ENCODE results near the gene NT5C. TPM values are rescaled to one million over a fixed set of nuclear protein-coding genes. Genes with fewer than 3 reads are reported as not detected.
"Not testable (repeated sequence)": the region's sequence is repeated elsewhere in the genome, so short reads cannot be mapped to it uniquely, and the experiment has no call there.

The NT5C gene
- 10 to 100 TPM; 77.6 to 86.6 TPM for total RNA-seq
- long read RNA-seq, transcript NT5C-214 (2 exons, 503 nt), result minor isoform, 5 of 77 reads
- long read RNA-seq, transcript NT5C-210 (4 exons, 860 nt), result minor isoform, 5 of 77 reads
- long read RNA-seq, transcript NT5C-201 (5 exons, 954 nt), result major isoform, 40 of 77 reads
- long read RNA-seq, transcript NT5C-212 (4 exons, 921 nt), result minor isoform, 7 of 77 reads
- long read RNA-seq, partial matches to known transcripts, result 2 of 77 reads
- long read RNA-seq, other reads (novel, unspliced or antisense), result 12 of 77 reads

DNA sequence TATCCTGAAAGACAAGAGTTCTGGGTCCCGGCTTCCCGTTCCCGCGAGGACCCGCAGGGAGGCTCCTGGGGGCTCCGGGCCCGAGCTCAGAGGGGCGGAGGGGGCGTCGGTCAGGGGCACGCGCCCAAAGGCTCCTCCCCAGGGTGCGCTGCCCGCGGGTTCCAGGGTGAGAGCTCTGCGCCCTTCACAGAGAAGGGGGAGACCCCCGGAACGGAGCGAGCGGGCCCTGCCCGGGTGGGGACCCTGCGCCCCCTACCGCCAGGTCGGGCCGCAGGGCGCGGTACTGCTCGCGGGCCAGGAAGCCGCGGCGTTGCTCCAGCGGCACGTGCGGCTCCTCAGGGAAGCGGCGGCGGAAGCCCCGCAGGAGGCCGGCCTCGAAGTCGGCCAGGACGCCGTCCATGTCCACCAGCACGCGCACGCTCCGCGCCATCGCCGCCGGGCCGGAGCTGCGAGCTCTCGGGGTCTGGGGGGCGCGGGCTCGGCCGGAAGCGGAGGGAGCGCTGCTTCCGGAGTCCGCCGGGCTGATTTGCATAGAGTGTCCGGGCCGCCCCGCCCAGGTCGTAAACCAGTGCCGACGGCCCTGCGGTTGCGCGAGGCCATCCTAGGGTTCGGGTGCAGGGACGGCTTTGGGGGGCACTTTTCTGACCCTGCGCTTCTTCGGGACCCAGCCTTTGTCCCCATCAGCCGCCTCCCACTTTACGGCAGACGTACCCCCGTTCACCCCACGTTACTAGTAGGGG lies at the start of gene NT5C:
TSS of gene NT5C (minus strand) at position 465 of the 740 bp plus-strand sequence. CDS start at position 430, 35 bp downstream.
- intact Hi-C loops (cut with DNase I, micrococcal nuclease), result no loop called here
- ATAC-seq (peak; percentile 82), DNase-seq (peak; percentile 89 to 92)

DNA sequence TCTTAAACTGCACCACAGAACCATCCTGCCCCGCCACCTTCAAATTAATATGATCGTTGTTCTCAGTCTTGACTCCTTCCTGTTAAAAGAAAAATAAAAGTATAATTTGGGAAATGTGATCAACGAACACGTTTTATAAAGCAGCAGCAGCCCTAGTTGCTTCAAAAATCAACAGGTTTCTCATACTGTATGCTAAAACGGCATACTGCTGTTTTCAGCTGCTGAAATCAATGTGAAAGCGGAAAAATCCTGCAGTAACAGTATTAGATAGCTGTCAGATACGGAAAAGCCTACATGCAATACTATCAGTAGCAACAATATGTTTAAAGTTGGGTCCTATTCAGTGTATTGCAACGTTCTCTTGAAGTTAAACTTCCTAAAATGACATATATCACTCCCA lies 49.6 kb upstream of the NT5C start:
- ATAC-seq, result no peak
- intact Hi-C loops (cut with DNase I, micrococcal nuclease), result no loop called here

GRCh38 chr17:75178453-75178852 lies 46.9 kb upstream of the NT5C start:
- DNase-seq, result no peak
- intact Hi-C loops (cut with DNase I, micrococcal nuclease), result no loop called here
- ATAC-seq, result no peak

More for the DNA sequence above, 49.6 kb upstream of the NT5C start:
- no peak for DNase-seq

- intact Hi-C loops (cut with DNase I, micrococcal nuclease), result no loop called here
- DNase-seq, result no peak
- ATAC-seq, result no peak
These were observed 45.1 kb upstream of the NT5C start for GRCh38 chr17:75176625-75177024.

- DNase-seq (no peak), ATAC-seq (no peak)
- intact Hi-C loops (cut with DNase I, micrococcal nuclease), result loop anchor here in 1 of 2 donors (5.0 kb wide), 1 partner anchor 63 kb away; no protein-coding TSS in a partner anchor
These were observed 43.5 kb upstream of the NT5C start for GRCh38 chr17:75174996-75175395.

DNA sequence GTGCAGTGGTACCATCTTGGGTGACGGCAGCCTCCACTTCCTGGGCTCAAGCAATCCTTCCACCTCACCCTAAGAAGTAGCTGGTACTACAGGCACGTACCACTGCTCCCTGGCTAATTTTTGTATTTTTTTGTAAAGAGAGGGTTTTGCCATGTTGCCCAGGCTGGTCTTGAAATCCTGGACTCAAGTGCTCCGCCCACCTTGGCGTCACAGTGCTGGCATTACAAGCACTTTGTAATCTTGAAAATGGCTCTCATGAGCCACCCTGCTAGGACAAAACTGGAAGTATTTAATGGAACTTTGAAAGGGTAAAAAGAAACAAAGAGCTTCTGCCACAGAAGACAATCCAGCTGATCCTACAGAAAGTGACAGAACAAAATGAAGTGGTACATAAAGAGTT lies 42.0 kb upstream of the NT5C start:
- no peak for ATAC-seq
- intact Hi-C loops (cut with DNase I, micrococcal nuclease), result loop anchor here in 1 of 2 donors (5.0 kb wide), 1 partner anchor 61 kb away; no protein-coding TSS in a partner anchor
- DNase-seq, result no peak

DNA sequence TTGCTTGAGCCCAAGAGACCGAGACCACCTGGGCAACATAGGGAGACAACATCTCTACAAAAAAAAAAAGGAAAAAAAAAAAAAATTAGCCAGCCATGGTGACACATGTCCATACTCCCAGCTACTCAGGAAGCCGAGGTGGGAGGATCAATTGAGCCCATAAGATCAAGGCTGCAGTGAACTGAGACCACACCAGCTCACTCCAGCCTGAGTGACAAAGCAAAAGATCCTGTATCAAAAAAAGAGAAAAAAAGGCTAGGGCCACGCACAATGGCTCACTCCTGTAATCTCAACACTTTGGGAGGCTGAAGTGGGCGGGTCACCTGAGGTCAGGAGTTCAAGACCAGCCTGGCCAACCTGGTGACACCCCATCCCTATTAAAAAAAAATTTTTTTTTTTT lies 37.5 kb upstream of the NT5C start:
- no peak for DNase-seq
- intact Hi-C loops (cut with DNase I, micrococcal nuclease), result no loop called here
- no peak for ATAC-seq

- DNase-seq; intact Hi-C loops (cut with DNase I, micrococcal nuclease); ATAC-seq: not testable (repeated sequence)
These were observed 33.1 kb upstream of the NT5C start for GRCh38 chr17:75164606-75165005.

DNA sequence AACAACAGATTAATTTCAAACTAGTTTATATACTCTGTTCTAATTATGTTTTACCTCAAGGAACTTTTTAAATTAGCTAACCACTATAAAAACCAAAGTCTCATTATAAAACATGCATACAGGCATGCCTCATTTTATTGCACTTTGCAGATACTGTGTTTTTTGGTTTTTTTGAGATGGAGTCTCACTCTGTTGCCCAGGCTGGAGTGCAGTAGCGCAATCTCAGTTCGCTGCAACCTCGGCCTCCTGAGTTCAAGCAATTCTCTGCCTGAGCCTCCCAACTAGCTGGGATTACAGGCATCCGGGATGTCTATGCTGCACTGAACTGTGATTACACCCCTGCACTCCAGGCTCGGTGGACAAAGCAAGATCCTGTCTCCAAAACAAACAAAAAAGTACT lies 31.5 kb upstream of the NT5C start:
- ATAC-seq, result no peak
- intact Hi-C loops (cut with DNase I, micrococcal nuclease), result no loop called here

GRCh38 chr17:75160211-75160610 lies 28.7 kb upstream of the NT5C start:
- intact Hi-C loops (cut with DNase I, micrococcal nuclease), result no loop called here
- ATAC-seq, result no peak
- no peak for DNase-seq

More for the DNA sequence above, 31.5 kb upstream of the NT5C start:
- no peak for DNase-seq

- DNase-seq (no peak), ATAC-seq (peak; percentile 5)
- intact Hi-C loops (cut with DNase I, micrococcal nuclease), result no loop called here
These were observed 27.9 kb upstream of the NT5C start for GRCh38 chr17:75159196-75160031.

DNA sequence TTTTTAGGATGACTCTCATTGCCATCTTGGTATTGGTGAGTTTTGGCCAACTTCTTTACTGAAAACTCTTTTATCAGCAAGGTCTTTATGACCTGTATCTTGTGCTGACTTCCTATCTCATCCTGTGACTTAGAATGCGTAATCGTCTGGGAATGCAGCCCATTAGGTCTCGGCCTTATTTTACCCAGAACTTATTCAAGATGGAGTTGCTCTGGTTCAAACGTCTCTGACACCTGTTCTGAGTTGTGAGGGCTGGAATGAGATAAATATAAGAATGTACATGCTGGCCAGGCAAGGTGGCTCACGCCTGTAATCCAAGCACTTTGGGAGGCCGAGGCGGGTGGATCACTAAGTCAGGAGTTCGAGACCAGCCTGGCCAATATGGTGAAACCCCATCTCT lies 26.9 kb upstream of the NT5C start:
- DNase-seq; intact Hi-C loops (cut with DNase I, micrococcal nuclease); ATAC-seq: not testable (repeated sequence)

- no peak for ATAC-seq
- no peak for DNase-seq
- intact Hi-C loops (cut with DNase I, micrococcal nuclease), result no loop called here
These were observed 23.7 kb upstream of the NT5C start for GRCh38 chr17:75155191-75155601.

DNA sequence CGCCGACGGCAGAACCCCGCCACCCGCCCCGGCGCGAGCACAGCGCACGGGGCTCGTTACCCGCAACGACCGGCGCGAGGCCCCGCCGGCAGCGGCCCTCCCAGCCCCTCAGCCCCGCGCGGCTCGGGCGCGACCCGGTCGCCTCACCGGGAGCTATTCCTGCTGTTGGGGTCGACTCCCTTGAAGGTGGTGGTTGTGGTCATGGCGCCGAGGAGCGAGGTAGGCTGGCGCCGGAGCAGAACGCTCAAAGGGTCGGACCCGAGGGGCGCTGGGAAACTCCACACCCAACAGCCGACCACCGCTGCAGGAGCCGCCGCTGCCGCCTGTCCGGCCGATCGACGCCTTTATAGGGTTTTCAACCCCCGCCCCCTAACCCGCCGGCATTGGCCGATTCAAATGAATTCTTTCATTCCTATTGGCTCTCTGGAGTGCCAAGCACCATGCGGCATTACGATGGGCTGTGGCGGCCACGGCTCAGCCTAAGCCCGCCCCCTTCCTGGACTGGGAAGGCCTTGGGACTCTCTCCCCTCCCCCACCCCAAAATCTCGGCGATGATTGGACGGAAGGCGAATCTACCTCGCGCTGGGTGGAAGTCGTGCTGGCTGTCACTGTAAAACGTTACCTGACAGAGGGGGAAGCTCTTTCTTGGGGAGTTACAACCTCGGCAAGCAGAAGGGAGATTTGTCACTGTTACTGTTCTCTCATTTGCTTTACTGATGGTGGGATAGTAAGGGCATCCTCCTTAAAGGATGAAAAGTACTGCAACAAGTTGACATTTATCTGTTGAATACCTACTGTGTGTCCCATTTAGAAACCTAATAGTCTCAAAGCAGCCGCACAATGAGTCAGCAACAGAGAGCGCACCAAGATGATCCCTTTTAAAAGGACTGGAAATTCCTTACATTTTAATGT lies 22.9 kb upstream of the NT5C start, which contains the start of gene JPT1:
TSS of gene JPT1 (minus strand) at position 318 of the 912 bp plus-strand sequence. CDS start at position 203, 115 bp downstream.
- peak; percentile 99 for DNase-seq
- intact Hi-C loops (cut with DNase I, micrococcal nuclease), result no loop called here
- peak; percentile 91 for ATAC-seq

DNA sequence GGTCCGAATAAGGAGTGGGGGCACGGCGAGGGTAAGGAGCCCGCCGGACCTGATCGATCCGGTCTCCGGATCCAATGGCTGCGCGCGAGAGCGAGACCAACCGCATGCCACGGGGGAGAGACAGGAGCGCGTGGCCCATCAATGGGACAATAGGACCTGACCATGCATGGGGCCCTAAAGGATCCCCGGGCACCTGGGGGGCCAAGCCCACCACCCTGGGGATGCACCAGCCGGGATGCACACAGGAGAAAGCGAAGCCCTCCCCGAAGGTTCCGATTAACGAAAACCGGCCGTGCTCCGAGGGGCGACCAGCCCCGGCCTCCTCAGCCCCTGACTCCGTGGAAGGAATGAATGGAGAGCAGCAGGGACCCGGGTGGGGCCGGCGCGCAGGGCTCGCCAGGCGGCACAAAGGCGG lies 22.2 kb upstream of the NT5C start:
- peak in 1 of 2 donors; percentile 48 for DNase-seq
- intact Hi-C loops (cut with DNase I, micrococcal nuclease), result no loop called here
- peak; percentile 30 for ATAC-seq

DNA sequence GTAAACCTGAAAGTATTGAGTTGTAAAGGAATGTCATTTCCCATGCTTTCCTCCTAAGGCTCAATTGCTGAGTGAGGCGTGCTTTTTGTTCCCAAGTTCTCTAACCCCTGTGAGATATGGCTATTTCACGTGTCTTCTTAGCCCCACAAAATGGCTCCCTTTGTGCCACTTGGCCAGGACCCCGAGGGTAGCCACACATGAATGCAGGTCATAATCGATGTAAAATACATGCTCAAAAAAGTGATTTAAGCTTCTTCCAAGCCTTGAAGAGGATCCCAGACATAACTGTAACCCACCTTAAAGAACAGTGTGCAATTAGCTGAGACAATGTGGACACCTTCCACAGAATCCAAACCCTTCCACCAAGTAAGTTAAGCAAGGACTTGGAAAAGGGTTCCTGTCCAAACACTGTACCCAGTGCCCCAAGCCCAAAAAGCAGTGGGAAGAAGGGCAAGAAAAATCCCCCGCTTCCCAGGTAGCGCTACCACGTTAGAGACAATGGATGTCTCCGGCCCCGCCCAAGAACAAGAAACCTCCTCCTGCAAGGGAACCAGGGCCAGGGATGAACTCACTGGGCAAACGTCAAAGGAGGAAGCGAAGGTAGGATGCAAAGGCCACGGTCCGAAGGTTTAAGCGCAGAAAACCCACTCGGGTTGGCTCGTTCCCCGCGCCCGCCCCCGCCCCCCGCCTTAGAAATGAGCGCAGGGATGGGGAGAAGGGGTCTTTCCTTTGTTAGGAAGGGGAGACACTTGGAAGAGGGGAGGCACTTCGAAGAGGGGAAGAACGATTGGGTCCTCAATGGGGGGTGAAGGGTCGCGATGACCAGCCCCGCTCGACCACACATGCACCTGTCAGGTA lies 21.6 kb upstream of the NT5C start:
- ATAC-seq (peak; percentile 74), DNase-seq (peak; percentile 72 to 74)
- intact Hi-C loops (cut with DNase I, micrococcal nuclease), result no loop called here

DNA sequence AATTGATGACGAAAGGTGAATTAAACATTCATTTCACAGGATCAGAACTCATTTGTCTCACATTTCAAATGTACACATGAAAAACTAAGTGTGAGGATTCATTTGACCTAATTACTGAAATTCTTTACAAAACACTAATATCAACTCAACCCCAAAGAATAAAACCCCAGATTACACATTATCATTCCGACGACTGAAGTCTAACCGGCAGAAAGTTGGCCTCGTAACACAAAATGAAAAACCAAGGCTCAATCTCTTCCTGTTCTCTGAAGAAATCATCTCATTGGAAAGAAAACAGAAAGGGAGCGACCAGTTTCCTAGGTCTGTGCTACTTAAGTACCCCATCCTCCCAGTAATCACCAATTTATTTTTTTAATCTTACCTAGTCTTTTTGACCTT lies 21.0 kb upstream of the NT5C start:
- intact Hi-C loops (cut with DNase I, micrococcal nuclease), result no loop called here
- DNase-seq, result no peak
- no peak for ATAC-seq
